RWPE1 (cell line): ENCODE data around the gene ZBTB7C.

Experiments
- CTCF ChIA-PET: fragments of 350-600 bp; sonication (Branson Sonifier 250); formaldehyde crosslinking; extraction: SDS; loops from one replicate; lab custom pipeline; 2021; lab: Yijun Ruan, JAX
- POLR2A ChIA-PET: fragments of 400-600 bp; formaldehyde crosslinking; extraction: SDS; loops from one replicate; lab custom pipeline; 2020; ENCODE audit warnings: antibody characterized with exemption; ENCODE audit not compliant: low non-redundant PET; lab: Yijun Ruan, JAX
- DNase-seq: peaks from one replicate; pipeline ENCODE4 v3.0.0; 2012; ENCODE audit warnings: low spot score
- H3K27ac ChIP-seq: fragments of 450-650 bp; 2 replicates; pipeline ENCODE4 v1.5.1; 2017
- TF ChIP-seq, protein P1 (sequence below): fragments of 450-650 bp; conservative IDR thresholded peaks from 2 replicates; pipeline ENCODE4 v1.5.1; 2017; ENCODE audit warnings: low read depth, mild to moderate bottlenecking

Gene ZBTB7C

DNA sequence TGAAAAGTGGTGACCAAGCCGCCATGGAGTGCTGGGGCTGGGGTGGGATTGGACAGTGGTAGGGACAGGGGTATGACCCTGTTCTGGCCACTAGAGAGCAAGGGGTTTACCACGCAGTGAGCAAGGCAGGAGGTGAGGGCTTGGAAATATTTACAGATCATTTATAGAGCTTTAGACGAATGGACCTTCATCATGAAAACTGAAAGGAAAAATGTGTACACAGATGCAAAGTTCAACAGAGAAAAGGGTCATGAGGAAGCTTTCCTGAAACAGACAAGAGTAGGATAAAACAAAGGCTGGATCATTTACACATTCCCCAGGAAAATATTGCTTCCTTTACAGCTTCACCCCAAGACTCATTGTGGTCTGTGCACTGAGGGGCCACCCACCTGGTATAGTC lies 348.2 kb downstream of the ZBTB7C start:
- TF ChIP-seq, protein P1, sequence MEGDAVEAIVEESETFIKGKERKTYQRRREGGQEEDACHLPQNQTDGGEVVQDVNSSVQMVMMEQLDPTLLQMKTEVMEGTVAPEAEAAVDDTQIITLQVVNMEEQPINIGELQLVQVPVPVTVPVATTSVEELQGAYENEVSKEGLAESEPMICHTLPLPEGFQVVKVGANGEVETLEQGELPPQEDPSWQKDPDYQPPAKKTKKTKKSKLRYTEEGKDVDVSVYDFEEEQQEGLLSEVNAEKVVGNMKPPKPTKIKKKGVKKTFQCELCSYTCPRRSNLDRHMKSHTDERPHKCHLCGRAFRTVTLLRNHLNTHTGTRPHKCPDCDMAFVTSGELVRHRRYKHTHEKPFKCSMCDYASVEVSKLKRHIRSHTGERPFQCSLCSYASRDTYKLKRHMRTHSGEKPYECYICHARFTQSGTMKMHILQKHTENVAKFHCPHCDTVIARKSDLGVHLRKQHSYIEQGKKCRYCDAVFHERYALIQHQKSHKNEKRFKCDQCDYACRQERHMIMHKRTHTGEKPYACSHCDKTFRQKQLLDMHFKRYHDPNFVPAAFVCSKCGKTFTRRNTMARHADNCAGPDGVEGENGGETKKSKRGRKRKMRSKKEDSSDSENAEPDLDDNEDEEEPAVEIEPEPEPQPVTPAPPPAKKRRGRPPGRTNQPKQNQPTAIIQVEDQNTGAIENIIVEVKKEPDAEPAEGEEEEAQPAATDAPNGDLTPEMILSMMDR = no peak
- POLR2A ChIA-PET = no interaction called here
- CTCF ChIA-PET = interaction anchor here (0.6 kb wide), 1 partner anchor 46 kb away, joined by 10 read pairs; no protein-coding TSS in a partner anchor
- peak overlapping the region; percentile 92 for H3K27ac ChIP-seq
- no peak for DNase-seq

DNA sequence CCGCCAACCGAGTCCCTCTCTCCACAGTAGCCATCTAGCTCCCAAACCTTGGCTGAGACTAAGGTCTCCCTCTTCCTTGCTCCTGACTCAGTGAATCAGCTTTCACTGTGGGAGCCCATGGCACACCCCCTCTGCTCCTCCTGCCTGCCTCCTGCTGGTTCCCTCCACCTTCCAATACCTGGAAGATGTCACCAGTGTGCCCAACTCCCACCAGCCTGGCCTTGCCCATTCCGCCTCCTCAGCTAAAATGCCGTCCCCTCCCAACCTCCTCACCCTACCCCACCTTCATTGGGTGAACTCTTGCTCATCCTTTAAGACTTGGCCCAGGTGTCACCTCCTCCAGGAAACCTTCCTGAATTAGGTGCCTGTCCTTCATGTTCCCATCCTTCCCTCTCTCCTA lies 348.8 kb downstream of the ZBTB7C start:
- no peak for DNase-seq
- POLR2A ChIA-PET = no interaction called here
- H3K27ac ChIP-seq = peak overlapping the region; percentile 92
- CTCF ChIA-PET = interaction anchor here (0.7 kb wide), 1 partner anchor 162 kb away, joined by 3 read pairs; no protein-coding TSS in a partner anchor
- TF ChIP-seq, protein P1 = no peak

DNA sequence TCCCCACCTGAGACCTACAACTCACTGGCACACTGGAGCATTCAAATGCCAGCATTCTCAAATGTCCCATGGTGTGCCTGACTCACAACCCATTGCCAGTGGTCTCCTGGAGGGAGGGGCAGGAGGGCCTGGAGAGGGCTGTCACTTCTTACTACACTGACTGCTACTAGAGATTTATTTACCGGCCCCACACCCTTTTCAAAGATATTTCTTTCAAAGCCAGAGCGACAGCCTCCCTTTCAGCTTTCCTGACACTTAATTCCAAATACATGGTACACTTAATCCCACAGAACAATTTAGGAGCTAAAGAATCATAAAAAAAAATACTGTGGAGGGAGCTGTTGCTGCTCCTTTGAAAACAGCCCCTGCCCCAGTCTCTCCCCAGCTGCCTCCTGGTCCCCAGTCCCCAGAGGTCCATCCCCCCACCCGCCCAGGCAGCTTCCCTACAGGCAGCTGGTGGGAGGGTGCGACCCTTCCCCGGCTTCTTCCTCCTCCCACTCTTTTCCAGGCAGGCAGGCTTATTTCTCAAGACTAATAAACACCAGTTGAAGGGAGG lies 349.6 kb downstream of the ZBTB7C start:
- POLR2A ChIA-PET = interaction anchor here (0.6 kb wide), 1 partner anchor 382 kb away, joined by 3 read pairs; no protein-coding TSS in a partner anchor
- CTCF ChIA-PET = interaction anchor here (0.7 kb wide), 1 partner anchor 163 kb away, joined by 3 read pairs; no protein-coding TSS in a partner anchor
- DNase-seq = no peak
- TF ChIP-seq, protein P1 = no peak; the same call in 1 of the 2 replicates
- H3K27ac ChIP-seq = peak overlapping the region; percentile 92

DNA sequence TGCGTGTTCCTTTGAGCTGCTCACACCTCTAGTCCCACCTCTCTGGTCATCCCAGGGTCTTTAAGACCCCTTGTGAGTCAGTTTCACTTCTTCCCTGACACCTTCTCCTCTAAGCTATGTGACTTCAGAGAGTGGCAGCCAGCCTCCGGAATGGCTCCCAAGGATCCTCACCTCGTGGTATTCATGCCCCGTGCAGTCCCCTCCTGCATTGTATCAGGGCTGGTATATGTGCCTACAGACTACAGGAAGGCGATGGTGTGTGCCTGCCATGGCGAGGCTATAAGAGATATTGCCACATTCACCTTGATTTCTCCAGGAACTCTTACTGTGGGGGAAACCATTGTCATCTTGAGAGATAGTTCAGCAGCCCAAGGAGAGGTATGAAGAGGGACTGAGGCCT lies 350.7 kb downstream of the ZBTB7C start:
- ChIA-PET POLR2A (no interaction called here), CTCF (interaction anchor here (0.9 kb wide), 1 partner anchor 387 kb away, joined by 4 read pairs; no protein-coding TSS in a partner anchor)
- TF ChIP-seq, protein P1 = no peak
- peak overlapping the region; percentile 92 for H3K27ac ChIP-seq
- no peak for DNase-seq

DNA sequence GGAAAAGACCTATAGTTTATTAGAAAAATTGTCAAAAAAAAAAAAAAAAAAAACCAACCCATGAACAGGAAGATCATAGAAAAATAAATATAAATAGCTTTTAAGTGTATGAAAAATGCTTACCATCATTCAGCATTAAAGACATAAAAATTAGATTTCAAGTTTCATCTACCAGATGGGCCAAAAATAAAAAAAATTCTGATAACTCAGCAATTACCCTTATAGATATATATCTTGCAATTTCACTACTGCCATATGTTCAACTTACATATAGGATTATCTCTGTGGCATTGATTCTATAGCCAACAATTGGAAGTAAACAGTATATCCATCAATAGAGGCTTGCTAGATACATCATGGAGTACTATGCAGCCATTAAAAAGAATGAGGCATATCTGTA lies 352.2 kb downstream of the ZBTB7C start:
- no peak overlapping the region for H3K27ac ChIP-seq
- ChIA-PET CTCF (no interaction called here), POLR2A (interaction anchor here (0.6 kb wide), 1 partner anchor 105 kb away, joined by 3 read pairs; no protein-coding TSS in a partner anchor)
- no peak for DNase-seq
- TF ChIP-seq, protein P1 = no peak

DNA sequence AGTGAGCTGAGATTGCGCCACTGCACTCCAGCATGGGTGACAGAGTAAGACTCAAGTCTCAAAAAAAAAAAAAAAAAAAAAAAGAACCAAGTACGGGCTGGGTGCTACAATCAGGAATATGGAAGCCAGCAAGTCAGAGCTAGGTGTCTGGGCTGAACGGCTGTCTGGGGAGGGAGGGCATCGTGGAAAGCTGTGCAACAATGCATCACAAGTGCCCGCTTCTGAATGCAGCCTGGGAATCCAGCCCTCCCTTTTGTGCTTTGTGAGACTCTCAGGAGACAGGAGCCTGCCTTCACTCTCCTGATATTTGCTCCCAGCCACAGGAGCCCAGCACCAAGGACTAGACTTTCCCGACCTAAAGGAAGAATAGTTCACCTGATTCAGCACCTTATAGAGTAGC lies 353.8 kb downstream of the ZBTB7C start:
- DNase-seq = no peak
- H3K27ac ChIP-seq = no peak overlapping the region
- CTCF ChIA-PET = no interaction called here
- TF ChIP-seq, protein P1 = no peak
- POLR2A ChIA-PET = no interaction called here
